Endothelial cell of umbilical vein (primary cell): ENCODE measurements around the gene CD8A. TPM values are rescaled to one million over a fixed set of nuclear protein-coding genes. Genes with fewer than 3 reads are reported as not detected.

Experiments used
- BruUV-seq: library from RNA; stranded (reverse); fragments of 400-500 nt; replicated peaks from 2 replicates; lab custom pipeline; 2021; lab: Mats Ljungman, UMichigan
- CTCF ChIA-PET: fragments of 300-600, 350-600 bp; sonication (Branson Sonifier 250); formaldehyde crosslinking; loops from one replicate; lab custom pipeline; 2021; ENCODE audit warnings: antibody characterized with exemption, inconsistent platforms; lab: Charles Lee
- POLR2A ChIA-PET: fragments of 300-600, 350-600 bp; sonication (Branson Sonifier 250); formaldehyde crosslinking; loops from one replicate; lab custom pipeline; 2021; ENCODE audit warnings: antibody characterized with exemption, inconsistent platforms; lab: Charles Lee
- DNase-seq: peaks from one replicate; pipeline ENCODE4 v3.0.0-alpha.2; 2011; ENCODE audit warnings: low read depth, low spot score
- FAIRE-seq: peaks from 2 replicates; lab custom pipeline; 2011; peaks lifted over from hg19 to GRCh38; lab: Jason Lieb, UNC
- H2AFZ ChIP-seq: 2 replicates; pipeline ENCODE4 v1.6.0; 2012; ENCODE audit warnings: low read depth, low read length, control low read depth, inconsistent platforms
- H3K27ac ChIP-seq: 2 replicates; pipeline ENCODE4 v1.5.1; 2011; ENCODE audit warnings: low read depth, mild to moderate bottlenecking, control low read depth, low read length, moderate library complexity; ENCODE audit not compliant: insufficient read depth
- H3K27me3 ChIP-seq, 2 experiments: 2 replicates each; pipeline versions ENCODE4 v1.6.0 to v1.6.1; 2011; ENCODE audit warnings: low read length in 2 of 2, mixed read lengths in 1 of 2; ENCODE audit not compliant: control insufficient read depth in 2 of 2, insufficient read depth in 2 of 2
- H3K36me3 ChIP-seq, 2 experiments: 2 replicates in 1 of 2; 3 replicates in 1 of 2; pipeline ENCODE4 v1.5.1; 2011; ENCODE audit warnings: low read length in 2 of 2, mild to moderate bottlenecking in 1 of 2, moderate library complexity in 1 of 2; ENCODE audit not compliant: control insufficient read depth in 2 of 2, insufficient read depth in 2 of 2; ENCODE audit errors: extremely low read depth in 1 of 2
- H3K4me1 ChIP-seq: 3 replicates; pipeline ENCODE4 v1.5.1; 2011; ENCODE audit warnings: mild to moderate bottlenecking, low read length; ENCODE audit not compliant: control insufficient read depth, insufficient read depth; ENCODE audit errors: extremely low read depth
- H3K4me2 ChIP-seq: 2 replicates; pipeline ENCODE4 v1.6.1; 2011; ENCODE audit warnings: low read length, control low read depth, mixed read lengths; ENCODE audit not compliant: insufficient read depth
- H3K4me3 ChIP-seq, 3 experiments: fragments of 200-600 bp in 1 of 3; sonication (generic), shearing (Covaris generic) in 1 of 3; replicated peaks in 1 of 3; 2 replicates each; pipeline ENCODE4 v1.5.1; 2011 to 2016; ENCODE audit warnings: control low read depth in 3 of 3, low read length in 3 of 3, mild to moderate bottlenecking in 2 of 3, inconsistent platforms in 1 of 3, low read depth in 1 of 3, moderate library complexity in 1 of 3; ENCODE audit not compliant: insufficient read depth in 1 of 3
- H3K79me2 ChIP-seq: 2 replicates; pipeline ENCODE4 v1.6.0; 2012; ENCODE audit warnings: low read length, inconsistent platforms; ENCODE audit not compliant: control insufficient read depth, insufficient read depth
- H3K9ac ChIP-seq: replicated peaks from 2 replicates; pipeline ENCODE3; 2011; ENCODE audit warnings: low read length, control low read depth; ENCODE audit not compliant: insufficient read depth; ENCODE audit errors: extremely low read depth
- H3K9me1 ChIP-seq: replicated peaks from 3 replicates; pipeline ENCODE4 v1.6.0; 2011; ENCODE audit warnings: mild to moderate bottlenecking, low read length; ENCODE audit not compliant: control insufficient read depth, insufficient read depth; ENCODE audit errors: extremely low read depth
- H3K9me3 ChIP-seq: replicated peaks from 2 replicates; pipeline ENCODE4 v1.5.1; 2012; ENCODE audit warnings: low read length, inconsistent platforms; ENCODE audit not compliant: control insufficient read depth, insufficient read depth
- H4K20me1 ChIP-seq: replicated peaks from 2 replicates; pipeline ENCODE3; 2011; ENCODE audit warnings: mild to moderate bottlenecking, low read length; ENCODE audit not compliant: control insufficient read depth, insufficient read depth; ENCODE audit errors: extremely low read depth
- CTCF ChIP-seq, 2 donors: IDR thresholded peaks; 1 replicate in 1 of 2; 2 replicates in 1 of 2; pipeline ENCODE4 v1.5.1; 2011; ENCODE audit warnings: low read length in 2 of 2, mild to moderate bottlenecking in 2 of 2, moderate library complexity in 2 of 2, control low read depth in 1 of 2, inconsistent platforms in 1 of 2, low read depth in 1 of 2; ENCODE audit not compliant: insufficient read depth in 1 of 2; ENCODE audit errors: extremely low read depth in 1 of 2
- EZH2 ChIP-seq: IDR thresholded peaks from 2 replicates; pipeline ENCODE4 v1.6.1; 2012; ENCODE audit warnings: borderline replicate concordance, low read depth, mild to moderate bottlenecking, moderate library complexity, low read length, inconsistent platforms; ENCODE audit not compliant: severe bottlenecking
- FOS ChIP-seq: IDR thresholded peaks from 2 replicates; pipeline ENCODE4 v1.6.1; 2011; ENCODE audit warnings: mild to moderate bottlenecking, low read length, moderate library complexity, borderline replicate concordance; ENCODE audit not compliant: insufficient read depth
- GATA2 ChIP-seq: IDR thresholded peaks from 2 replicates; pipeline ENCODE4 v1.7.0; 2011; ENCODE audit warnings: low read depth, mild to moderate bottlenecking, moderate library complexity, mixed read lengths, low read length; ENCODE audit not compliant: insufficient read length, insufficient read depth
- JUN ChIP-seq: IDR thresholded peaks from 2 replicates; pipeline ENCODE4 v1.6.1; 2011; ENCODE audit warnings: borderline replicate concordance, low read depth; ENCODE audit not compliant: insufficient read length, insufficient read depth
- MAX ChIP-seq: IDR thresholded peaks from 2 replicates; pipeline ENCODE4 v1.6.1; 2011; ENCODE audit not compliant: insufficient read depth, insufficient read length
- MYC ChIP-seq: IDR thresholded peaks from one replicate; pipeline ENCODE4 v1.6.1; 2011; ENCODE audit warnings: mild to moderate bottlenecking, low read depth, low read length
- POLR2A ChIP-seq: IDR thresholded peaks from 2 replicates; pipeline ENCODE4 v1.6.1; 2012; ENCODE audit warnings: low read depth, mild to moderate bottlenecking, control low read depth, low read length
- POLR2AphosphoS5 ChIP-seq: IDR thresholded peaks from 2 replicates; pipeline ENCODE4 v1.6.1; 2012; ENCODE audit warnings: low read depth, mild to moderate bottlenecking, control low read depth, low read length, moderate library complexity; ENCODE audit not compliant: insufficient read depth
- dilution Hi-C: fragments of 300-500 bp; cut with MboI; formaldehyde crosslinking; loops from one replicate; pipeline ENCODE4 v1.15.0; 2019; ENCODE audit warnings: low sequenced_read_pairs; ENCODE audit not compliant: extremely low pct_ligation_motif_present
- intact Hi-C: fragments of 100-400 bp; cut with micrococcal nuclease; formaldehyde crosslinking; loops from one replicate; pipeline ENCODE4 v1.10.0; 2022
- polyA plus RNA-seq, 4 experiments: library from polyadenylated mRNA; depleted of rRNA in 3 of 4; stranded (reverse) in 3 of 4; unstranded in 1 of 4; fragments of >200 nt; gene quantifications; 2 replicates each; pipeline versions ENCODE4 v1.2.1 to v1.2.3, GENCODE V29; 2011 to 2012; ENCODE audit warnings: missing spikeins in 1 of 4
- total RNA-seq: library from RNA; stranded (reverse); gene quantifications from 2 replicates; pipeline ENCODE4 v1.2.3, GENCODE V29; 2021

The CD8A gene
- total and polyA plus RNA-seq, 2 donors (not counting 3 experiments of a cell fraction or from before 2014, with no cell fraction given): not detected

GRCh38 chr2:86786001-86786536 is 4.6 kb downstream of the CD8A start:
- FAIRE-seq (no peak), DNase-seq (no peak)
- TF ChIP-seq GATA2 (no peak), CTCF (IDR thresholded peaks at IDR 0.05; ENCODE audit: extremely low read depth in 1 of 2, insufficient read depth in 1 of 2, low read depth in 1 of 2, low read length in 2 of 2) (no peak), EZH2 (no peak), POLR2A (no peak), MAX (no peak), MYC (no peak), FOS (no peak), POLR2AphosphoS5 (no peak), JUN (no peak)
- no peaks in the 10 kb centered on the region for H4K20me1 ChIP-seq
- H3K4me3 ChIP-seq: no peak overlapping the region
- no peaks in the 10 kb centered on the region for H3K9me1 ChIP-seq
- no peak overlapping the region for H3K4me2 ChIP-seq
- H2AFZ ChIP-seq: no peak overlapping the region
- H3K9me3 ChIP-seq: no peaks in the 10 kb centered on the region
- no peaks in the 10 kb centered on the region for H3K79me2 ChIP-seq
- H3K4me1 ChIP-seq: no peaks in the 10 kb centered on the region
- dilution Hi-C loops: no loop called here
- ChIA-PET POLR2A (no interaction called here), CTCF (no interaction called here)
- intact Hi-C loops: no loop called here
- no peak overlapping the region for H3K27ac ChIP-seq
- BruUV-seq: no TSS peak
- peaks cover 34 to 44% of the 10 kb centered on the region in 2 experiments for H3K27me3 ChIP-seq
- no peaks in the 10 kb centered on the region for H3K36me3 ChIP-seq
- H3K9ac ChIP-seq: no peak overlapping the region
